ENCODE measurements around the gene RNF224. TPM values are rescaled to one million over a fixed set of nuclear protein-coding genes. Genes with fewer than 3 reads are reported as not detected.
A peak's percentile ranks its signal among the peaks of the same experiment; 100 is the strongest.

Gene RNF224
- total RNA-seq, 1 experiment from 2014 or later, result 0.30 TPM

- Histone ChIP-seq H3K9me3 (ENCODE audit: control insufficient read depth in 1 of 2, insufficient read depth in 1 of 2, low read depth in 1 of 2, low read length in 2 of 2) (no peaks in the 10 kb centered on the region), H3K27ac (ENCODE audit: low read depth, low read length) (peak overlapping the region; percentile 98; the same call in 1 of the 2 replicates), H3K9ac (ENCODE audit: low read length) (peak overlapping the region; percentile 59), H3K4me3 (replicated peaks in 1 of 2; ENCODE audit: low read depth in 1 of 2, low read length in 2 of 2) (peak overlapping the region; percentile 50 to 60), H3K9me2 (ENCODE audit: insufficient read depth) (no peaks in the 10 kb centered on the region), H4K20me1 (ENCODE audit: insufficient read depth) (no peaks in the 10 kb centered on the region), H3K4me1 (ENCODE audit: control insufficient read depth in 1 of 2, insufficient read depth in 2 of 2, low read length in 2 of 2) (peaks cover 51 to 80% of the 10 kb centered on the region in 2 experiments), H3K27me3 (ENCODE audit: insufficient read depth, low read length) (no peaks in the 10 kb centered on the region), H3K79me2 (ENCODE audit: insufficient read depth, low read length) (no peaks in the 10 kb centered on the region), H2AFZ (ENCODE audit: low read depth, low read length, poor library complexity, severe bottlenecking) (no peak overlapping the region), H3K36me3 (ENCODE audit: control insufficient read depth in 1 of 2, insufficient read depth in 2 of 2, low read length in 2 of 2) (no peaks in the 10 kb centered on the region), H3K4me2 (ENCODE audit: low read length) (peak overlapping the region; percentile 74)
- ChIA-PET CTCF (no interaction called here), POLR2A (interaction anchor here (1.2 kb wide), 1 partner anchor 19 kb away, joined by 3 read pairs; the partner anchor contains the start of gene TUBB4B), RAD21 (ENCODE audit: low non-redundant PET in 1 of 2, low total read pairs in 2 of 2, uncharacterized antibody in 2 of 2, unreplicated experiment in 2 of 2) (no interaction called here)
- BruUV-seq (replicated peaks), result no TSS peak
- DNase-seq (ENCODE audit: low read depth, low spot score) (no peak), ATAC-seq (no peak)
- intact Hi-C loops (cut with micrococcal nuclease), result loop anchor here (2.0 to 10.0 kb wide), 3 partner anchors 17 to 437 kb away; partner anchors contain the start of genes NDOR1 and TMEM203
- TF ChIP-seq YY1 (IDR thresholded peaks at IDR 0.05; ENCODE audit: extremely low read depth, insufficient replicate concordance, low read depth, low read length) (no peak), ZBTB33 (IDR thresholded peaks at IDR 0.05; ENCODE audit: extremely low read depth, insufficient replicate concordance, low read length) (no peak), CEBPB (IDR thresholded peaks at IDR 0.05; ENCODE audit: low read depth) (no peak), ZNF274 (IDR thresholded peaks at IDR 0.05; ENCODE audit: low read depth, low read length) (no peak), SIN3A (IDR thresholded peaks at IDR 0.05; ENCODE audit: low read depth) (no peak), EZH2 (IDR thresholded peaks at IDR 0.05) (no peak), POLR2AphosphoS5 (IDR thresholded peaks at IDR 0.05; ENCODE audit: low read depth, low read length) (no peak), MAX (IDR thresholded peaks at IDR 0.05) (no peak), ZFX (IDR thresholded peaks at IDR 0.05) (no peak), CBX3 (IDR thresholded peaks at IDR 0.05; ENCODE audit: low read depth) (no peak), POLR2A (IDR thresholded peaks at IDR 0.05; ENCODE audit: borderline replicate concordance, extremely low read depth, insufficient read depth, insufficient read length) (no peak), ATF3 (IDR thresholded peaks at IDR 0.05) (no peak)
Measured at GRCh38 chr9:137221506-137222111, 5.7 kb upstream of the RNF224 start.

Measured in HCT116 (cell line).